GM13976 (cell line): ENCODE data around the gene CATSPERE.
A peak's percentile ranks its signal among the peaks of the same experiment; 100 is the strongest.

Experiments
- DNase-seq: peaks from one replicate; pipeline ENCODE4 v3.0.0; 2012; ENCODE audit warnings: low spot score
- CTCF ChIP-seq: IDR thresholded peaks from 2 replicates; pipeline ENCODE4 v1.5.1; 2012; ENCODE audit warnings: borderline replicate concordance, mild to moderate bottlenecking; ENCODE audit not compliant: insufficient read depth; ENCODE audit errors: extremely low read depth, missing control alignments, control extremely low read depth
- in situ Hi-C: fragments of 300-500 bp; cut with MboI; formaldehyde crosslinking; loops from one replicate; pipeline ENCODE4 v1.12.0; 2022; ENCODE audit warnings: low sequenced_read_pairs, mixed read lengths, inconsistent platforms; ENCODE audit not compliant: unreplicated experiment

CATSPERE gene

GRCh38 chr1:244461245-244462071 is at the start of gene CATSPERE:
Gene CATSPERE, plus strand, starts transcription at chr1:244461273. Its CDS starts 157 bp downstream, at chr1:244461430.
- in situ Hi-C loops: no loop called here
- DNase-seq: peak; percentile 95
- peak; percentile 6 for TF ChIP-seq CTCF

- no peak for DNase-seq
- no peak for TF ChIP-seq CTCF
- in situ Hi-C loops: no loop called here
These were observed 48.9 kb upstream of the CATSPERE start for GRCh38 chr1:244412176-244412575.

- in situ Hi-C loops: no loop called here
- TF ChIP-seq CTCF: no peak
- DNase-seq: no peak
These were observed 47.3 kb upstream of the CATSPERE start for GRCh38 chr1:244413736-244414135.

GRCh38 chr1:244414543-244414942 is 46.5 kb upstream of the CATSPERE start:
- no peak for TF ChIP-seq CTCF
- in situ Hi-C loops: no loop called here
- no peak for DNase-seq

- TF ChIP-seq CTCF: no peak
- no peak for DNase-seq
- in situ Hi-C loops: no loop called here
These were observed 42.0 kb upstream of the CATSPERE start for GRCh38 chr1:244419024-244419423.

GRCh38 chr1:244422174-244422573 is 38.9 kb upstream of the CATSPERE start:
- in situ Hi-C loops: no loop called here
- no peak for DNase-seq
- TF ChIP-seq CTCF: no peak
